ENCODE measurements around the gene LRRC74A. TPM values are rescaled to one million over a fixed set of nuclear protein-coding genes. Genes with fewer than 3 reads are reported as not detected.
A peak's percentile ranks its signal among the peaks of the same experiment; 100 is the strongest.

LRRC74A gene
- total and polyA plus RNA-seq, 9 donors, result 0.10 to 0.12 TPM; not detected in 7

DNA sequence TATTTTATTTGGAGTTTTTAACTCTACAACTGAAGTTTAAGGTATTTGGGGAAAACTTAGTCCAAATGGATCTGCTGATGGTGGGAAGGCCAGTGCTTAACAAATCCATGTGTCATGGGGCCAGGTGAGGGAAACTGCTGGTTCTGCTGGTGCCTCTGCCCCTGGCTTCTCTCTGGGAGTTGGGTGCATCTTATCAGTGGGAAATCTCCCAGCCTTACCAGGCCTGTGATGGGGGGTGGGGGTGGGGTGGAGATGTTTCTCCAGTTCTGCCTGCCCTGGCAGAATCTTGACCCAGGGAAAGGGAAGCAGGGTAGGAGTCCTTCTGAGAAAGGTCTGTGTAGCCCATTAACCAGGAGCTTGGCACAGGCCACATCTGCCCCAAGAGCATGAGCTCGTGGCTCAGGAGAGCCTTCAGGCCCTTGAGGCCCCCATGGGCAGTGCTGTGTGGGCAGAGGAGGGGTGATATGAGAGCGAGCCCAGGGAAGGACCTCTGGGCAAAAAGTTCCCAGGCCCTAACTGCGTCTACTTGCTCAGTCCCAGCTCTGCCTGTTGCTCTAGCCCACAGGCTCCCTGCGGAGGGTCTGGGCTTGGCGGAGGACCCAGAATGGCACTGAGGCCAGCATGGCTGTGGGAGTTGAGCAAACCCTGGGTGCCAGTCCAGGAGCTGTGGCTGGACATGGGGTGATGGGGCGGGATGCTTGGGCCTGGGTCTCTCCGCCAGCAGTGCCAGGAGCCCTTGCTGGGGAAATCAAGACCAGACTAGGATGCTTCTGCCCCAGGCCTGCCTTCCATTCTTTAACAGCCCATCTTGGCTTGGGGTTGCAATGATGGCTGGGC, 46.8 kb upstream of the LRRC74A start:
- H3K9me3 ChIP-seq, result no peaks in the 10 kb centered on the region
- TF ChIP-seq, protein P1, sequence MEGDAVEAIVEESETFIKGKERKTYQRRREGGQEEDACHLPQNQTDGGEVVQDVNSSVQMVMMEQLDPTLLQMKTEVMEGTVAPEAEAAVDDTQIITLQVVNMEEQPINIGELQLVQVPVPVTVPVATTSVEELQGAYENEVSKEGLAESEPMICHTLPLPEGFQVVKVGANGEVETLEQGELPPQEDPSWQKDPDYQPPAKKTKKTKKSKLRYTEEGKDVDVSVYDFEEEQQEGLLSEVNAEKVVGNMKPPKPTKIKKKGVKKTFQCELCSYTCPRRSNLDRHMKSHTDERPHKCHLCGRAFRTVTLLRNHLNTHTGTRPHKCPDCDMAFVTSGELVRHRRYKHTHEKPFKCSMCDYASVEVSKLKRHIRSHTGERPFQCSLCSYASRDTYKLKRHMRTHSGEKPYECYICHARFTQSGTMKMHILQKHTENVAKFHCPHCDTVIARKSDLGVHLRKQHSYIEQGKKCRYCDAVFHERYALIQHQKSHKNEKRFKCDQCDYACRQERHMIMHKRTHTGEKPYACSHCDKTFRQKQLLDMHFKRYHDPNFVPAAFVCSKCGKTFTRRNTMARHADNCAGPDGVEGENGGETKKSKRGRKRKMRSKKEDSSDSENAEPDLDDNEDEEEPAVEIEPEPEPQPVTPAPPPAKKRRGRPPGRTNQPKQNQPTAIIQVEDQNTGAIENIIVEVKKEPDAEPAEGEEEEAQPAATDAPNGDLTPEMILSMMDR (IDR thresholded peaks at IDR 0.05), result no peak
- TF ChIP-seq POLR2A (IDR thresholded peaks at IDR 0.05) (no peak), EP300 (IDR thresholded peaks at IDR 0.05) (no peak)
- no peak overlapping the region for H3K4me3 ChIP-seq
- no peaks in the 10 kb centered on the region for H3K36me3 ChIP-seq
- intact Hi-C loops (cut with DNase I), result loop anchor here in 2 of 4 donors (10.0 kb wide), 2 partner anchors 65 to 75 kb away; no protein-coding TSS in a partner anchor
- H3K4me1 ChIP-seq (ENCODE audit: insufficient read depth), result peaks cover 6% of the 10 kb centered on the region
- WGBS, 3 donors, result 90 to 93% (median 93%) methylated on average over 7 of the region's 7 CpGs
- H3K27me3 ChIP-seq, result no peaks in the 10 kb centered on the region
- H3K27ac ChIP-seq, result no peak overlapping the region
- DNase-seq, result peak in 1 of 5 donors; percentile 34

DNA sequence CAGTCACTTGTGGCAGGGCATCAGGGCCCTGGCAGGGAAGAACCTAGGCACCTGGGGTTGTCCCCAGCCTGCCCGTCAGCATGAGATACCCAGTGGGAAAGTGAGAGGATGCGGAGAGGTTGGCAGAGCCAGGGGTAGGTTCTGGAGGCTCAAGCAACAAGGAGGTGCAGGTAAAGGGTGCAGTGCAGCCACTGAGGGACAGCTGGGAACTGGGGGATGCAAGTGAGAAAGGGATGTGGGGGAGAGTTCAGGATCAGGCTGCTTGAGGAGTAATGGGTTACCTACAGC, 46.2 kb upstream of the LRRC74A start:
- no peaks in the 10 kb centered on the region for H3K9me3 ChIP-seq
- no peak overlapping the region for H3K4me3 ChIP-seq
- intact Hi-C loops (cut with DNase I), result loop anchor here in 2 of 4 donors (10.0 kb wide), 2 partner anchors 65 to 75 kb away; no protein-coding TSS in a partner anchor
- no peak overlapping the region for H3K27ac ChIP-seq
- no peaks in the 10 kb centered on the region for H3K27me3 ChIP-seq
- H3K4me1 ChIP-seq (ENCODE audit: insufficient read depth), result peaks cover 6% of the 10 kb centered on the region
- H3K36me3 ChIP-seq, result no peaks in the 10 kb centered on the region
- no peak for DNase-seq
- WGBS, 3 donors, result 94 to 100% (median 97%) methylated on average over 2 of the region's 2 CpGs
- TF ChIP-seq EP300 (IDR thresholded peaks at IDR 0.05) (no peak), POLR2A (IDR thresholded peaks at IDR 0.05) (no peak)
- TF ChIP-seq, protein P1 (IDR thresholded peaks at IDR 0.05), result no peak

DNA sequence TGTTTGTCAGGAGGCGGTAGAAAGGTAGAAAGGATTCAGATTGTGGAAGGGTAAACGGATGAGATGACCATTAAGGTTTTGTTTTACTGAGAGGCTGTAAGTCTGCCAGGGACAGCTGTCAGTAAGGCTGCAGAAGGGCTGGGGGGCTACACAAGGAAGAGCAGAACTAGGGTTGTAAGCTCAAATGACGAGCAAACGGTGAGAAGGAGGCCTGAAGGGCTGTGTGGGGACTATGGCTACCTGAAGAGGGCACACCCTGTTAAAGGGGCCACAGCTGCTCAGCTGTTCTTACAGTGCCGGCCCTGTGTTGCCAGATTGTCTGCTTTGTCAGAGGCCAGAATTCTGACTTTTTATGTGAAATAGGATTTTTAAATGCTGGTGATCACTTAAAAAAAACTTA, 45.8 kb upstream of the LRRC74A start:
- Histone ChIP-seq H3K36me3 (no peaks in the 10 kb centered on the region), H3K27ac (no peak overlapping the region)
- intact Hi-C loops (cut with DNase I), result loop anchor here in 2 of 4 donors (10.0 kb wide), 2 partner anchors 66 to 76 kb away; no protein-coding TSS in a partner anchor

DNA sequence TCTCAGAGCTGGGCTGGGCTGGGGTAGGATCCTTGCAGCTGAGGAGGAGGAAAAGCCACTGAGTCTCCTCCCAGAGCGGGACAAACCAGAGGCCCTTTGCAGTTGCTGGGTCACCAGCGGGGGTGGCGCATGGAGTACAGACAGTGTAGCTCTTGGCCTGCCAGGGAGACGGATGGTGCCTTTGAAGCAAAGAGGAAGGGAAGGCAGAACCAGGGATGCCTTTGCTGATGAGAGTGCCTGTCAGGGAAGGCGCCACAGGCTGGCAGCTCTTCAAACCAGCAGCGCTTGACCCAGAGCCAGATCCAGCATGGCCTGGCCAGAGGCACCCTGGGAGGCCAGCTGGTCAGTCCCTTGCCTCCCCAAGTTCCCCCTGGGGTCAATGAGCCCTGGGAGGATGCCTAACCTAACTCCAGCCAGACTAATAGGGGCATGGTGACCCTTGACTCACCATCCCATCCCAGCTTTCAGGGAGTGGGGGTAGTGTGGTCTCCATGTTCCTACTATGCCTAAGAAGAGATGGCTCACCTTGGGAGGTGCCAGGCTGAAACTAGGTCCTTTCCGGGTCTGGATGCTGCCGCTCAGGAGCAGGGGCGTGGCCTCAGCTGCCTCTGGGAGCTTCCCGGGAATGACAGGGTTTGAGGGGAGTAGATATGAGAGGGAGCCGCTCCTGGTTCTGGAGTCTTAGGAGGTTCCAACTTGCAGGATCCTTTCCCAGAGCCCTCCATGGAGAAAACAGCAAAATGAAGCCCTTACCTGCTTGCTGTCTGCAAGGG, 45.1 kb upstream of the LRRC74A start:
- 60 to 67% (median 66%) methylated on average over 11 of the region's 11 CpGs for WGBS, 3 donors
- no peaks in the 10 kb centered on the region for H3K9me3 ChIP-seq
- H3K27me3 ChIP-seq, result no peaks in the 10 kb centered on the region
- no peaks in the 10 kb centered on the region for H3K36me3 ChIP-seq
- intact Hi-C loops (cut with DNase I), result loop anchor here in 2 of 4 donors (10.0 kb wide), 2 partner anchors 66 to 76 kb away; no protein-coding TSS in a partner anchor
- DNase-seq, result peak in 3 of 5 donors; percentile 33 to 69 (median 58)
- TF ChIP-seq, protein P1 (IDR thresholded peaks at IDR 0.05), result no peak
- no peak for TF ChIP-seq EP300 (IDR thresholded peaks at IDR 0.05)
- no peak for TF ChIP-seq POLR2A (IDR thresholded peaks at IDR 0.05)
- peaks cover 8% of the 10 kb centered on the region for H3K4me1 ChIP-seq (ENCODE audit: insufficient read depth)
- no peak overlapping the region for H3K27ac ChIP-seq
- H3K4me3 ChIP-seq, result no peak overlapping the region

More for the DNA sequence above, 45.8 kb upstream of the LRRC74A start:
- Histone ChIP-seq H3K4me3 (no peak overlapping the region), H3K4me1 (ENCODE audit: insufficient read depth) (peaks cover 6% of the 10 kb centered on the region), H3K27me3 (no peaks in the 10 kb centered on the region), H3K9me3 (no peaks in the 10 kb centered on the region)
- DNase-seq, result no peak
- 50 to 67% (median 52%) methylated on average over 5 of the region's 5 CpGs for WGBS, 3 donors
- TF ChIP-seq POLR2A (IDR thresholded peaks at IDR 0.05) (no peak), EP300 (IDR thresholded peaks at IDR 0.05) (no peak)
- TF ChIP-seq, protein P1 (IDR thresholded peaks at IDR 0.05), result no peak

Measured in ovary (tissue), 9 donors.